HEK293 (cell line): Measurements from ENCODE around the gene ENOX2.
"Not testable (repeated sequence)": the region's sequence is repeated elsewhere in the genome, so short reads cannot be mapped to it uniquely, and the experiment has no call there.

Source experiments
- CTCF ChIA-PET: fragments of 350-600 bp; formaldehyde crosslinking; extraction: SDS; loops from one replicate; lab custom pipeline; 2021; ENCODE audit warnings: antibody characterized with exemption; lab: Yijun Ruan, JAX
- POLR2A ChIA-PET: fragments of 300-600 bp; formaldehyde crosslinking; extraction: SDS; loops from one replicate; lab custom pipeline; 2020; ENCODE audit warnings: antibody characterized with exemption, inconsistent platforms; lab: Yijun Ruan, JAX
- H3K27ac ChIP-seq: fragments of 200-500 bp; sonication (Bioruptor generic); 2 replicates; pipeline ENCODE4 v1.5.1; 2014; ENCODE audit warnings: low read depth, low read length, control low read depth, inconsistent platforms; ENCODE audit errors: extremely low read depth
- H3K36me3 ChIP-seq, 2 experiments: fragments of 200-500 bp in 1 of 2; sonication (Bioruptor generic) in 1 of 2; 1 replicate in 1 of 2; 2 replicates in 1 of 2; pipeline ENCODE4 v1.5.1; 2014 to 2017; ENCODE audit warnings: inconsistent platforms in 2 of 2, low read length in 2 of 2; ENCODE audit not compliant: control insufficient read depth in 2 of 2, insufficient read depth in 1 of 2
- H3K4me1 ChIP-seq: fragments of 200-500 bp; sonication (Bioruptor generic); 2 replicates; pipeline ENCODE4 v1.5.1; 2014; ENCODE audit warnings: mild to moderate bottlenecking, low read length, inconsistent platforms; ENCODE audit not compliant: control insufficient read depth, insufficient read depth
- H3K4me3 ChIP-seq: 2 replicates; pipeline ENCODE4 v1.5.1; 2011; ENCODE audit warnings: low read depth, mild to moderate bottlenecking, control low read depth, low read length, moderate library complexity
- H3K9me3 ChIP-seq: fragments of 200-500 bp; sonication (Bioruptor generic); 2 replicates; pipeline ENCODE4 v1.5.1; 2014; ENCODE audit warnings: low read depth, low read length, inconsistent platforms; ENCODE audit not compliant: control insufficient read depth, insufficient read depth
- GLI2 ChIP-seq: fragments of 450-650 bp; formaldehyde crosslinking; IDR thresholded peaks from 2 replicates; pipeline ENCODE4; 2017; ENCODE audit warnings: missing biosample characterization, missing genetic modification characterization, low read depth, borderline replicate concordance
- HOXC10 ChIP-seq: sonication (generic); formaldehyde crosslinking; IDR thresholded peaks from 2 replicates; pipeline ENCODE4 v1.8.1; 2023; ENCODE audit warnings: mild to moderate bottlenecking, missing genetic modification reagents
- INSM2 ChIP-seq: fragments of 450-650 bp; formaldehyde crosslinking; IDR thresholded peaks from 2 replicates; pipeline ENCODE4 v1.5.1; 2016; ENCODE audit warnings: missing biosample characterization, missing genetic modification characterization
- KLF9 ChIP-seq: fragments of 450-650 bp; formaldehyde crosslinking; IDR thresholded peaks from 2 replicates; pipeline ENCODE4 v1.5.1; 2016; ENCODE audit warnings: missing biosample characterization, missing genetic modification characterization, low read depth
- MYNN ChIP-seq: fragments of 450-650 bp; formaldehyde crosslinking; IDR thresholded peaks from 2 replicates; pipeline ENCODE4 v1.5.1; 2016; ENCODE audit warnings: missing biosample characterization, missing genetic modification characterization, borderline replicate concordance
- ZFHX2 ChIP-seq: fragments of 450-650 bp; formaldehyde crosslinking; conservative IDR thresholded peaks from 2 replicates; pipeline ENCODE4 v1.5.1; 2016; ENCODE audit warnings: missing biosample characterization, missing genetic modification characterization
- ZNF146 ChIP-seq: fragments of 450-650 bp; formaldehyde crosslinking; IDR thresholded peaks from 2 replicates; pipeline ENCODE4 v1.5.1; 2016; ENCODE audit warnings: missing biosample characterization, missing genetic modification characterization
- ZNF280D ChIP-seq: fragments of 450-650 bp; formaldehyde crosslinking; IDR thresholded peaks from 2 replicates; pipeline ENCODE4 v1.5.1; 2016; ENCODE audit warnings: missing biosample characterization, missing genetic modification characterization
- ZNF292 ChIP-seq: fragments of 450-650 bp; formaldehyde crosslinking; IDR thresholded peaks from 2 replicates; pipeline ENCODE4 v1.5.1; 2016; ENCODE audit warnings: low read depth, missing biosample characterization, missing genetic modification characterization, borderline replicate concordance
- ZNF341 ChIP-seq: fragments of 450-650 bp; formaldehyde crosslinking; IDR thresholded peaks from 2 replicates; pipeline ENCODE4; 2016; ENCODE audit warnings: low read depth, missing biosample characterization, missing genetic modification characterization
- ZNF391 ChIP-seq: fragments of 450-650 bp; formaldehyde crosslinking; IDR thresholded peaks from 2 replicates; pipeline ENCODE4 v1.5.1; 2016; ENCODE audit warnings: low read depth, missing biosample characterization, missing genetic modification characterization, borderline replicate concordance
- ZNF426 ChIP-seq: fragments of 450-650 bp; formaldehyde crosslinking; IDR thresholded peaks from 2 replicates; pipeline ENCODE4 v1.5.1; 2017; ENCODE audit warnings: missing biosample characterization, missing genetic modification characterization, mild to moderate bottlenecking, inconsistent platforms, moderate library complexity
- ZNF677 ChIP-seq: fragments of 450-650 bp; IDR thresholded peaks from 2 replicates; pipeline ENCODE4 v1.5.0; 2018; ENCODE audit warnings: missing biosample characterization, mild to moderate bottlenecking, missing genetic modification characterization, moderate library complexity

The ENOX2 gene

GRCh38 chrX:130819367-130819766 lies 83.6 kb downstream of the ENOX2 start:
- H3K4me3 ChIP-seq, H3K36me3 ChIP-seq, CTCF ChIA-PET, H3K4me1 ChIP-seq: not testable (repeated sequence)
- TF ChIP-seq ZNF146 (tag by site-specific recombination) = peak; percentile 78
- TF ChIP-seq, all 188 proteins: peak for 1; not testable (repeated sequence) for 187
- H3K27ac ChIP-seq, H3K9me3 ChIP-seq, POLR2A ChIA-PET: not testable (repeated sequence)

GRCh38 chrX:130813932-130814331 lies 89.1 kb downstream of the ENOX2 start:
- POLR2A ChIA-PET, CTCF ChIA-PET, H3K4me3 ChIP-seq: not testable (repeated sequence)

GRCh38 chrX:130810561-130810960 lies 92.4 kb downstream of the ENOX2 start:
- no peaks in the 10 kb centered on the region for H3K36me3 ChIP-seq
- CTCF ChIA-PET = no interaction called here
- H3K4me3 ChIP-seq = no peak overlapping the region
- POLR2A ChIA-PET = no interaction called here
- H3K4me1 ChIP-seq = no peaks in the 10 kb centered on the region
- peak overlapping the region; percentile 13; the same call in 1 of the 2 replicates for H3K27ac ChIP-seq
- no peak for TF ChIP-seq ZNF391 (tag by site-specific recombination)
- no peak for TF ChIP-seq ZNF426 (tag by site-specific recombination)
- H3K9me3 ChIP-seq = no peaks in the 10 kb centered on the region

More at GRCh38 chrX:130813932-130814331, 89.1 kb downstream of the ENOX2 start:
- not testable (repeated sequence) for H3K27ac ChIP-seq, H3K9me3 ChIP-seq, H3K4me1 ChIP-seq, H3K36me3 ChIP-seq

GRCh38 chrX:130805903-130806302 lies 97.1 kb downstream of the ENOX2 start:
- Histone ChIP-seq H3K4me1 (no peaks in the 10 kb centered on the region), H3K9me3 (no peaks in the 10 kb centered on the region), H3K27ac (no peak overlapping the region), H3K36me3 (no peaks in the 10 kb centered on the region), H3K4me3 (no peak overlapping the region)
- ChIA-PET CTCF (no interaction called here), POLR2A (no interaction called here)
- TF ChIP-seq MYNN (tag by site-specific recombination) = no peak
- no peak for TF ChIP-seq GLI2 (tag by site-specific recombination)
- no peak for TF ChIP-seq ZFHX2
- TF ChIP-seq KLF9 (tag by site-specific recombination) = no peak
- no peak for TF ChIP-seq HOXC10
- TF ChIP-seq ZNF280D = no peak
- no peak for TF ChIP-seq INSM2
- no peak for TF ChIP-seq ZNF677 (tag by site-specific recombination)
- no peak for TF ChIP-seq ZNF341
- TF ChIP-seq ZNF292 = no peak
